GM18508 (cell line): ENCODE results near the gene NR2F6.

Source experiments
- ATAC-seq: cut with Tn5 transposase; IDR thresholded peaks from one replicate; pipeline ENCODE4 v1.9.1; 2021; ENCODE audit warnings: moderate number of reproducible peaks; ENCODE audit not compliant: insufficient read depth, unreplicated experiment

NR2F6 gene

GRCh38 chr19:17242431-17243208 lies 3.1 kb downstream of the NR2F6 start:
- ATAC-seq = no peak

DNA sequence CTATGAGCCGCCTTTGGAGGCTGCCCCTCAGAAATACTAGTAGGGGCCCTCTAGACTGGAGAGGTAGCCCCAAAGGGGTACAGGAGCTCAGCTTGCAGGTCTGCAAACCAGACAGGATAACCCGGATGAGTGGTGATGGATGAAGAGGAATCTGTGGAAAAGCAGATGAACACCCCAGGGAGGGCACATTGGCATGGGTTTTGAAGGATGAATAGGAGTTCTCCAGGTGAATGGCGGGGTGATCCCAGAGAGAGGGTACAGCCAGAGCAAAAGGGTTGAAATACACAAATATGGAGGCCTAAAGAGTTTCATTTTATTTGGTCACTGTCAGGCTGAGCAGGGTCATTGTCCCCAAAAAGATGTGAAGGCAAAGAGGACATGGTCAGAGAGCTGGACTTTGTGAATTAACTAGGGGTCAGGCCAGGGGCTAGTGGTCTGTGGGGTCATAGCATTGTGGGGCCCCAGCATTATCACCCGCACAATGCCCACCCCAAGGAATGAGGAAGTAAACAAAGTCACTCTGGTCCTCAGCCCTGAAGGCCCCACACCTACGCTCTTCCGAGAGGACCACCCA lies 4.8 kb downstream of the NR2F6 start:
- ATAC-seq = no peak

- ATAC-seq = no peak
Observed at GRCh38 chr19:17240062-17240752, 5.5 kb downstream of the NR2F6 start.

- no peak for ATAC-seq
Observed at GRCh38 chr19:17237747-17238706, 7.7 kb downstream of the NR2F6 start.

- ATAC-seq = no peak
Observed at GRCh38 chr19:17236811-17237543, 8.7 kb downstream of the NR2F6 start.

GRCh38 chr19:17235971-17236777 lies 9.5 kb downstream of the NR2F6 start:
- no peak for ATAC-seq

- ATAC-seq = no peak
Observed at GRCh38 chr19:17235300-17235970, 10.3 kb downstream of the NR2F6 start.

GRCh38 chr19:17234911-17235299 lies 10.8 kb downstream of the NR2F6 start:
- ATAC-seq = no peak

GRCh38 chr19:17232258-17232657 lies 13.5 kb downstream of the NR2F6 start:
- no peak for ATAC-seq

DNA sequence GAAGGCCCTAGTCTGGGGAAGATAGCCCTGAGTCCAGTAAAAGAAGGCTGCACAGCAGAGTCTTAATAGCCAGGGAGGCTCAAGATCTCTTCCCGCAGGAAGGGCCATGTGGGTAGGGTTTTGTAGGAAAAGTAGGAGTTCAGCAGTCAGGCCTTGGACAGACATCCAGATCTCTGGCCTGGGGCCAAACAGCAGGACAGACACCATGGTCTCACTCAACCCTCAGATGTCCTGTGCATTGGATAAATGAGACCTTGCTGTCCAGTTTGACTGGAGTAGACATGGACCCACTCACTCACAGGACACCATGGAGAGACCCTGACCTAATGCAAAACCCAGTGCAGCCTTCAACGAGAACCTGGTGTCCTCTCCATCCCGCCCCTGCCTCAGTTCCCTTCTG lies 15.8 kb downstream of the NR2F6 start:
- ATAC-seq = no peak

- no peak for ATAC-seq
Observed at GRCh38 chr19:17227798-17228367, 17.8 kb downstream of the NR2F6 start.

- peak; percentile 68 for ATAC-seq
Observed at GRCh38 chr19:17226002-17226933, 19.5 kb downstream of the NR2F6 start, which contains the start of gene OCEL1. OCEL1 (plus strand) TSS chr19:17226226; CDS start chr19:17226248, 22 bp downstream.

- no peak for ATAC-seq
Observed at GRCh38 chr19:17225053-17225452, 20.7 kb downstream of the NR2F6 start.

- ATAC-seq = no peak
Observed at GRCh38 chr19:17220207-17220758, 25.4 kb downstream of the NR2F6 start.

GRCh38 chr19:17219286-17219685 lies 26.4 kb downstream of the NR2F6 start:
- ATAC-seq = no peak

DNA sequence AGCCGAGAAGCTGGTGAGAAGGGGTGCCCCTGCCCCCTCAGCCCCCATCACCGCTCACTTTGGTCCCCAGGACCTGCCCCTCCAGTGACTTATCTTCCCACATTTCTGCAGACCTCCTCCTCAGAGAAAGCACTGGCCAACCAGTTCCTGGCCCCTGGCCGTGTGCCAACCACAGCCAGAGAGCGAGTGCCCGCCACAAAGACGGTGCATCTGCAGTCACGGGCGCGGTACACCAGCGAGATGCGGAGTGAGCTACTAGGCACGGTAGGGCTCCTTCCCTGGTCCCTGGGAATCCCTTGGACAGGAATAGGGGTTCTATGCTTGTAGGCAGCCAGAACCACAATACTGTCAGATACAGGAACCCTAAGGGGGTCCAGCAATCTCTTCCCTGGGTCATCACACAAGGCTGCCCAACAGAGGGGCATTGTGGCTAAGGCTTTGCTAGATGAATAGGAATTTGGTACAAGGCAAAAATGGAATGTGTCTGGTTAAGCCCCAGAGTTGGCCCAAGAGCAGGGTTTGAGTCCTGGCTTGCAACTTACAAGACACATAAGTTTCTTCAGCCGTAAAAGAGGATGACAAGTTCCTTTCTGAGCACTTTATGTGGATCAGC lies 29.6 kb downstream of the NR2F6 start:
- no peak for ATAC-seq
